Stimulated activated CD8-positive, alpha-beta memory T cell treated with anti-CD3 and anti-CD28 coated beads, Interleukin-4, amount 100 ng/mL, for 48 hours (primary cell): Measurements from ENCODE around the gene LRRC28.
A peak's percentile ranks its signal among the peaks of the same experiment; 100 is the strongest.
"Not testable (repeated sequence)": the region's sequence is repeated elsewhere in the genome, so short reads cannot be mapped to it uniquely, and the experiment has no call there.

Experiments
- DNase-seq: peaks from one replicate; pipeline ENCODE4 v3.0.0-alpha.2; 2020

The LRRC28 gene

GRCh38 chr15:99250857-99251841 is at the start of gene LRRC28:
Gene LRRC28, plus strand, starts transcription at chr15:99251481. Its CDS starts 4,477 bp downstream, at chr15:99255958.
- peak; percentile 97 for DNase-seq

- no peak for DNase-seq
Measured at GRCh38 chr15:99202176-99202552, 49.1 kb upstream of the LRRC28 start.

GRCh38 chr15:99207672-99208071 is 43.6 kb upstream of the LRRC28 start:
- no peak for DNase-seq

GRCh38 chr15:99209326-99209725 is 42.0 kb upstream of the LRRC28 start:
- no peak for DNase-seq

GRCh38 chr15:99210334-99210733 is 40.9 kb upstream of the LRRC28 start:
- no peak for DNase-seq

GRCh38 chr15:99211926-99212325 is 39.4 kb upstream of the LRRC28 start:
- no peak for DNase-seq

- no peak for DNase-seq
Measured at GRCh38 chr15:99212406-99212805, 38.9 kb upstream of the LRRC28 start.

GRCh38 chr15:99213187-99213811 is 38.0 kb upstream of the LRRC28 start:
- peak; percentile 78 for DNase-seq

- no peak for DNase-seq
Measured at GRCh38 chr15:99224372-99225214, 26.7 kb upstream of the LRRC28 start.

- no peak for DNase-seq
Measured at GRCh38 chr15:99226802-99227201, 24.5 kb upstream of the LRRC28 start.

GRCh38 chr15:99228120-99228770 is 23.0 kb upstream of the LRRC28 start:
- DNase-seq, result no peak

- DNase-seq, result no peak
Measured at GRCh38 chr15:99230867-99231266, 20.4 kb upstream of the LRRC28 start.

- no peak for DNase-seq
Measured at GRCh38 chr15:99232740-99233139, 18.5 kb upstream of the LRRC28 start.

- DNase-seq, result not testable (repeated sequence)
Measured at GRCh38 chr15:99234160-99234559, 17.1 kb upstream of the LRRC28 start.

GRCh38 chr15:99238849-99239248 is 12.4 kb upstream of the LRRC28 start:
- no peak for DNase-seq

- no peak for DNase-seq
Measured at GRCh38 chr15:99239545-99240198, 11.6 kb upstream of the LRRC28 start.

GRCh38 chr15:99241752-99242151 is 9.5 kb upstream of the LRRC28 start:
- DNase-seq, result no peak

- DNase-seq, result no peak
Measured at GRCh38 chr15:99244306-99244705, 7.0 kb upstream of the LRRC28 start.

- DNase-seq, result no peak
Measured at GRCh38 chr15:99247062-99247461, 4.2 kb upstream of the LRRC28 start.

- DNase-seq, result no peak
Measured at GRCh38 chr15:99248000-99248715, 3.1 kb upstream of the LRRC28 start.

GRCh38 chr15:99249270-99249841 is 1.9 kb upstream of the LRRC28 start, which contains the start of gene TTC23:
Gene TTC23, minus strand, starts transcription at chr15:99249581. Its CDS starts 20,869 bp downstream, at chr15:99228712.
- no peak for DNase-seq
